GM21529 (cell line): ENCODE data around the gene SCUBE2.
A peak's percentile ranks its signal among the peaks of the same experiment; 100 is the strongest.

ENCODE experiments used
- ATAC-seq: cut with Tn5 transposase; IDR thresholded peaks from one replicate; pipeline ENCODE4 v1.9.1; 2021; ENCODE audit not compliant: unreplicated experiment

The SCUBE2 gene

DNA sequence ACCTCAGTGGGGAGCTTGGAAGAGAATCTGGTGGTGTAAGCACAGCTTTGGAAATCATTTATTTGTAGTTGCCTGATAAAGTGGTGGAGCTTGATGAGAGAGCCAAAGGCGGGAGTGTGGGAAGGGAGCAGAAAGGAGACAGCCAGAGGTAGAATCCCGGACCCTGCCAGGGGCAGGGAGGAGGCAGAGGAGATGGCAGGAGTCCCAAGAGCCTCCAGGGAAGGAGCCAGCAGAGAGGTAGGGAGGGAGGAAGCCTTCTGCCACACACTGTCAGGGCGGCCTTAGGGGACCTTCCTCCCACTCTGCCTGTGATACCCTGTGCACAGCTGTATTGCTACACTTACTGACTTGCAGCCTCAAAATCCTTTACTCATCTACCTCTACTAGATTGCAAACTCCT, 15.4 kb downstream of the SCUBE2 start:
- ATAC-seq, result no peak

GRCh38 chr11:9075556-9075955, 15.8 kb downstream of the SCUBE2 start:
- no peak for ATAC-seq

- no peak for ATAC-seq
Observed at GRCh38 chr11:9074338-9075029, 16.9 kb downstream of the SCUBE2 start.

DNA sequence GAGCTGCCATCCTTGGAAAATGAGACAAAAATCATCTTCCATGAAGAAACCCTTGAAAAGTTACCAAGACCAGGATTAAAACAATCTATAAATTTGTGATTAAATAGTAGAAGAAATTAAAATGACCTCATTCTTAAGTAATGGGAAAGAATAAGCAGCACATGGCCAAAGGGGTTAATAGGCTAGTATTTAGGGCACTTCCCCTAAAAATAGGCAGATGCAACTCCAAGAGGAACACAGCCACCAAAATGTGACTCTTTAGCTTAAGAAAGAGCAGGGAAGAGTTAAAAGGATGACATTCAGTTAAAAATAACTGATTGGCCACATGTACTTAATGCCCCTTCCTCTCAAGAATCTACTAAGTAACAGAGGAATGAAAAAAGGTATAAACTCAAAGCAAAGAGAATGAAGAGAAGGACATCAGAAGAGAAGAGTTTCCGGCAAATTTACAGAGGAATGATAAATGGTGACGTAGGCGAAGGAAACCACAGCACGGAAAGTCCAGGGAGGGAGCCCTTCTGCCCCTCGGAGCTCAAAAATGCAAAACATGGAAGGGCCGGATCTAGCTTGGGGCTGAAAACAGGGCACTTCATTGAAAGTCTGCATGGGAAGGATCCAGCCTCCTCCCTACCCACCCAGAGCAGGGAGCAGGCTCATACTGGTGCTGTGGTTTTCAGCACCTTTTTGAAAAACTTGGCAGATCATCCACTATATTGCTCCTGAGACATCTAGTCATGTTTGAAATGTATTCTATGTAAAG, 17.8 kb downstream of the SCUBE2 start:
- ATAC-seq, result no peak

DNA sequence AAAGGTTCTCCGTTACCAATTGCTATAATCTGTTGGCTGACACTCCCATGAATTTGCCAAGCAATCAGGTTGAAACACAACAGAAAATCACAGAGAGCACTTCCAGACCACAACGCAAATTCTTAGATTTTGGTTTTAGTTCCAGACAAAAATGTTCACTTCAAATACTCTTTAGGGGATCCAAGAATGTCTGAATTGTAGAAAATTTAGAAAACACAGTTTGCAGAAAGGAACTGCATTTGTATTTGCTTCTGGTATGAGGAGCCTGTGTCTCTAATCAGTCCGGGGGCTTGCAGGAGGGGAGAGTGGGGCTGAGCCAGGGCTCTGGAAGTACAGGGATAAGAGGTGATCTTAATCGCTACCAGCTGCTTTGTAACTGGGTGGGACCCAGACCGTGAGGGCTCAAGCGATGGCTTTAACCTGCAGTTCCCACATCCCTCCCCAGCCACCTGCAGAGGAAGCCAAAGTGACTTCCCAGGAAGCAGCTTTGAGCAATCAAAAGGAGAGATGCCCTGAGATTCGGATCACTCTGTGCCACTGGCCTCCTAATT, 18.7 kb downstream of the SCUBE2 start:
- ATAC-seq, result no peak

DNA sequence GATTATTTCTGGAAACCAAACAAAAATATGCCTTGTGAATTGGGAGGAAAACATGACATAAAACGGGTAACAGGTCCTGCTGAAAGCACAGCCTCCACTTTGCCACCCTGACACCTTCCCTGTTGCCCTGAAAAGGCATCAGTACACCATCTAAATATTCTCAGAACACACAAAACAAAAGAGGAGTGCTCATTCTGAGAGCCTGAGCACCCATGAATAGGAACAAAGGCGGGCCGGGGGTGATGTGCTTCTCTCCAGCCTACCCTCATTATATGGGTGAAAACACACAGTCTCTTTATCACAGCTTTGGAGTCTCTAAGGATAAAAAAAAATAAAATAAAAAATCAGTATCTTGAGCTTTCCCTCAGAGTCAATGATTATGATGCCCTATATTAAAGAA, 19.7 kb downstream of the SCUBE2 start:
- ATAC-seq, result no peak

DNA sequence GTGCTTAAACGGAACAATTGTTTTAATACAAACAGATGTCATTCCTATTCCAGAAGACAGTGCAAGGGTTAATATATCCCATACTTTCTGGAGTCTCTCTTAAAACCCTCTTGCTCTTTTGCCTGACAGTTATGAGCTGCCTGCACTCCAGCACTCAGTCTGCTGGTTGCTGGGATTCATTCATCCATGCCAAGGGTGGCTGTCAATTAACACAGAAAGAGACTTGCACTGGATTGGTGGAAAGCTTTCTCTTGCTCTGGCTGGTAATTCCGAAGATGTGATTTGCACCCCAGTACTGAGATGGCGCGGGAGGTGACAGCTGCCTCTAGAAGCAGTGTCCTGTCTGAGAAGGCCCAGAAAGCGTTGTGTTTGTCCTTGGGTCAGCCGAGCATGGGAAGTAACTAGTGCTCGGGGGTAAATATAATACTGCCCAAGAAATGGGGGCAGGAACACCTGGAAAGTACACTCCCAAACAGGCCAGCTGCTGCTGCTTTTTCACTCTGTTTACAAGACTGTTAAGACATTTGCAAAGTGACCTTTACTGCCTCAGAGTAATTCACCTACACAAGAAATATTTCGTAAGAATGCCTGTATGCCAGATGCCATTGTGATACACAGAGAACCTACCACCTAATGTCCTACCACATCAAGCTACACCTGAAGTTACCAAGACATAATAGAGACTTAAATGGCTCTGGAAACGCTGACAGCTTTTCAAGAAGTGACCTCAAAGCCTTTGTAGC, 20.5 kb downstream of the SCUBE2 start:
- ATAC-seq, result no peak

- no peak for ATAC-seq
Observed at GRCh38 chr11:9069862-9070470, 21.4 kb downstream of the SCUBE2 start.

- no peak for ATAC-seq
Observed at GRCh38 chr11:9069256-9069655, 22.1 kb downstream of the SCUBE2 start.

GRCh38 chr11:9066433-9066925, 24.9 kb downstream of the SCUBE2 start:
- ATAC-seq, result no peak

DNA sequence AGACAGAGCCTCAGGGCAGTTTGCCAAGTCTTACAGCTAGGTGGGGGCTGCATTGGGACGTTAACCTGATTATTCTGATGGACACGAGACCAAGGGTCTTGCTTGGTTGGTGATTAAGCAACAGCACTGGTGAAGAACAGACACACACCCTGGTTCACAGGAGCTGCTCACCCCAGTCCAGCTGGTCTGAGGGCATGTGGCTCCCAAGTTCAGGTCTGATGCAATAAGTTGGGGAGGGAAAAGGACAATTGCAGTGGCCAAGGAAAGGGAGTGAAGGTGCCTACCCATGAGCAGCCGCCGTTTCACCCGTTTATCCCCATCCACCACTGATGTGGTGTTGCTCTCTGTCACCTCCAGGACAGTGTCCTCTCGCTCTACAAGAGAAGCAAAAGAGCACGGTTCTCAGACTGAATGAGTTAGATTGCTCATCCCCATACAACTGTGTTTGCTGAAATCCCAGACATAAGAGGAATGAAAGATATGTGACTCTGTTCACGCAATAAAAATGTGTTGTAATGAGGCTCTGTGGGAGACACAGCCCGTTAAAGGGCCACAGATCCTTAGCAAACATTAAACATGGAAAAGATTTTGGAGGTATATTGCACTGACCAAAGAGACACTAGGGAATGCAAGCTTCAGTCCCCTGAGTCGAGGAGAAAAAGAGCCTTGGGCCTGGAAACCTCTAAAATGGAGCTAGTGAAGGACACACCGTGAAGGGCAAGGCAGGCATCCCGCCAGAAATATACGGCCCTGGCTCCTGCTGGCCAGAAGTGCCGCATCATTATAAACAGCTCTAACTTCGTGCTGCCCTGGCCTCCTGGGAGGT, 25.6 kb downstream of the SCUBE2 start:
- no peak for ATAC-seq

- no peak for ATAC-seq
Observed at GRCh38 chr11:9061807-9062206, 29.6 kb downstream of the SCUBE2 start.

- ATAC-seq, result peak; percentile 97
Observed at GRCh38 chr11:9060700-9061111, 30.7 kb downstream of the SCUBE2 start.

DNA sequence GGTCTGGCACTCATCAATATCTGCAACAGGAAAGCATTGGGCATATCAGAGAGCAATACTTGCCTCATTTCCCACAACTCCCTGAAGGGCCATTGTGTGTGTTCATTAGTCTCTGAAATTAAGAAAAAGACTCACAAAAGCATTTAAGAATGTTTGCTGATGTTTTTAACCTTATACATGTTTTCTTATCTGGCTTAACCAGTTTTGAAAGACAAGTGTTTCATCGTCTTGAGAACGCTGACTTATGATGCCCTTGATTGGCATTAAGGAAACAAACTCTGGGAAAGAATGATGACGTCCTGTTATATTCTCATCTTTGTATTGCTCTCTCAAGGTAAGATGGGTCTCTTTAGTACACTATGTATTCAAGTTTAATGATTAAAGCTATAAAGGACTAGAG, 32.0 kb downstream of the SCUBE2 start:
- ATAC-seq, result no peak

DNA sequence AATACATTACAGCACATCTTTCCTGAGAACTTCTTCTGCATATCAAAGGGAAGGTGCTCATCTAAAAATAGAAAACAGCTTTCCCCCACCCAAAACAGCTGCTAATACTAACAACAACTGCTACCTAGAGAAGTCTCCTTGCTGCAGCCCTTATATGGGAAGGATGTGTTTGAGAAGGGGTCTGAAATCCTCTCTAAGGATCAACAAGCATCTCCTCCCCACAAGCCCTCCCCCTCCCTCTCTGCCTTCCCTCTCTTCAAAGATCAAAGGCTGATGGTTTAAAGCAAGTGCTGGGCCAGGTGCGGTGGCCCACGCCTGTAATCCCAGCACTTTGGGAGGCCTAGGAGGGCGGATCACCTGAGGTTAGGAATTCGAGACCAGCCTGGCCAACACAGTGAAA, 33.5 kb downstream of the SCUBE2 start:
- ATAC-seq, result no peak

DNA sequence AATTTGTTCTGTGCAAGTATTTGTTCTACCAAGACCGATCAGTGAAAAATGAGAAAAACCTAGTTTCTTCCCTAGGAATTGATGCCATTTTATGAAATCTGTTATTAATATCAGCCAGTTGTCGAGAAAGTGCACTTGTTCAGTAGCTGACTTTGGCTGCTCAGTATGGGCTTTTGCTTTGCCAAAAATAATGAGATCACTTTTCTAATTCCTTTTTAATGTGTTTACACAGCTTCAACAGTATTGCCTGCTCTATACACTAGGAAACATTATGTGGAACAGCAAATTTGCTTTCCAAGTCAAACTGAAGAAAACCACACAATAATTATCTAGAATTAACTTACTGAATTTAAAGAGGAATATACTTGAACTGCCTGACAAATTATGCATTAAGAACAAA, 34.4 kb downstream of the SCUBE2 start:
- ATAC-seq, result no peak

GRCh38 chr11:9056467-9056866, 34.9 kb downstream of the SCUBE2 start:
- no peak for ATAC-seq

DNA sequence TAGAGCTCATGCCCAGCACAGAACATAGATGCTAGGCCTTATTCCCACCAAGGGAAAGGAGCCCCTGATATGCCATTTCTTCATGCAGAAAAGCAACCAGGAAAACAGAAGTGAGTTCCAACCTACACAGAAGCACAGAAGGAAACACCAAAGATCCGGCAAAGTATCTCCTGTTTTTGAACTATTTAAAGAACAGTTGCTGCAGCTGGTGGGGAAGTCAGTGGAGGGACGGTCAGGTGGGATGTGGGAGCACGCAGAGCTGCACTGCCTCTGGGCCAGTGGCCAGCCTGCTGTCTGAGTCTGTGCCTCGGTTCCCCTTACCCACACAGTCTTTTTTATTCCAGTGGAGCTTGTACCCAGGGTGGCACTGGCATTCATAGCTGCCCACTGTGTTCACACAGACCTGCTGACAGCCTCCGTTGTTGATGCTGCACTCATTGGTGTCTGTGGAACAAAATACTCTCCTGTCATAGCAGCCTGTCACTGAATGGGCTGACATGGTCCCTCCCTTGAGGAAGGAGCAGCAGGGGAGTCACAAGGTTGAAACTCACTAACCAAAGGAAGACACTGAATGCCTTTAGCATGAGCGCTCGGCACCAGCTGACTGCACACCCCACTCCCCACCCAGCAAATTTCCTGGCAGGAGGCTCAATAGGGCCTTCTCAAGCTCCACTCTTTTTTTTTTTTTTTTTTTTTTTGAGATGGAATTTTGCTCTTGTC, 37.9 kb downstream of the SCUBE2 start:
- no peak for ATAC-seq

DNA sequence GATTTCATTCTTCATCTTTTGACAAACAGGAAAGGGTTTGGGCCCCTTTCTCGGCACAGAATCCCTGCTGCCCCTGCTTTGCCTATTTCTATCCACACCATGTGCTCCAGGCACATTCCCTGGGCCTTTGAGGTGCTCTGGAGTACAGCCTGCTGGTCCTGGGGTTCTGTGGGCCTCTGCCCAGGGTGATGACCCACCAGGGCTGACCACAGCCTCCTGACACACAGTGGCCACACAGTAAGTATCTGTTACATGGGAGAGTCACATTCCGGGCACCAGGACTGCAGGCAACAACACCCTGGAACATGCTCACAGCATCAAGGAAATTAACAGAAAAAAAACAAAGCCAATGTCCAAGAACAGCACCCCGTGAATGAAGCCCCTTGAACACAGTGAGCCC, 39.1 kb downstream of the SCUBE2 start:
- ATAC-seq, result no peak

GRCh38 chr11:9049959-9050358, 41.4 kb downstream of the SCUBE2 start:
- ATAC-seq, result no peak
